Chondrocyte (in vitro differentiated cells): Measurements from ENCODE around the gene ADAMTS15. TPM values are rescaled to one million over a fixed set of nuclear protein-coding genes. Genes with fewer than 3 reads are reported as not detected.
A peak's percentile ranks its signal among the peaks of the same experiment; 100 is the strongest.

ENCODE experiments used
- DNase-seq: peaks from one replicate; pipeline ENCODE4 v3.0.0; 2021; ENCODE audit warnings: mixed read lengths, low spot score
- H3K27ac Mint-ChIP-seq: one replicate; pipeline ENCODE4 v1.8.0; 2021; ENCODE audit warnings: mild to moderate bottlenecking, moderate library complexity, mixed read lengths; ENCODE audit not compliant: unreplicated experiment
- H3K27me3 Mint-ChIP-seq: 2 replicates; pipeline ENCODE4 v1.8.0; 2021; ENCODE audit warnings: low read depth, mixed read lengths
- H3K36me3 Mint-ChIP-seq: 2 replicates; pipeline ENCODE4 v1.8.0; 2021; ENCODE audit warnings: low read depth, mixed read lengths
- H3K4me1 Mint-ChIP-seq: 2 replicates; pipeline ENCODE4 v1.8.0; 2021; ENCODE audit warnings: low read depth, mild to moderate bottlenecking, mixed read lengths
- H3K4me3 Mint-ChIP-seq: one replicate; pipeline ENCODE4 v1.8.0; 2021; ENCODE audit warnings: mild to moderate bottlenecking, moderate library complexity, mixed read lengths; ENCODE audit not compliant: unreplicated experiment
- H3K9me3 Mint-ChIP-seq: 2 replicates; pipeline ENCODE4 v1.8.0; 2021; ENCODE audit warnings: low read depth, mixed read lengths
- CTCF ChIP-seq: fragments of 200-600 bp; sonication (generic); IDR thresholded peaks from 2 replicates; pipeline ENCODE4 v1.5.0; 2021; ENCODE audit warnings: antibody characterized with exemption, mild to moderate bottlenecking, moderate library complexity
- total RNA-seq: library from RNA; stranded (reverse); gene quantifications from 3 replicates; pipeline ENCODE4 v1.2.1, GENCODE V29; 2021

ADAMTS15 gene
- total RNA-seq, 1 donor from 2014 or later: 140 TPM

- no peak for DNase-seq
- peaks cover 2% of the 10 kb centered on the region for H3K36me3 Mint-ChIP-seq
Observed at GRCh38 chr11:130431801-130432200, 16.6 kb upstream of the ADAMTS15 start.

GRCh38 chr11:130433357-130433756 is 15.1 kb upstream of the ADAMTS15 start:
- no peak overlapping the region for H3K4me3 Mint-ChIP-seq
- no peak for TF ChIP-seq CTCF
- peaks cover 25% of the 10 kb centered on the region for H3K27me3 Mint-ChIP-seq
- H3K9me3 Mint-ChIP-seq: no peaks in the 10 kb centered on the region
- peaks cover 18% of the 10 kb centered on the region for H3K4me1 Mint-ChIP-seq
- no peak for DNase-seq
- H3K36me3 Mint-ChIP-seq: no peaks in the 10 kb centered on the region
- no peak overlapping the region for H3K27ac Mint-ChIP-seq

More at GRCh38 chr11:130431801-130432200, 16.6 kb upstream of the ADAMTS15 start:
- no peak overlapping the region for H3K4me3 Mint-ChIP-seq
- no peak for TF ChIP-seq CTCF
- peaks cover 23% of the 10 kb centered on the region for H3K4me1 Mint-ChIP-seq
- H3K27ac Mint-ChIP-seq: no peak overlapping the region
- no peaks in the 10 kb centered on the region for H3K9me3 Mint-ChIP-seq
- H3K27me3 Mint-ChIP-seq: peaks cover 32% of the 10 kb centered on the region

- peak; percentile 86 for TF ChIP-seq CTCF
- H3K4me3 Mint-ChIP-seq: no peak overlapping the region
- peaks cover 13% of the 10 kb centered on the region for H3K27me3 Mint-ChIP-seq
- H3K4me1 Mint-ChIP-seq: peaks cover 9% of the 10 kb centered on the region
- DNase-seq: no peak
- no peak overlapping the region for H3K27ac Mint-ChIP-seq
- no peaks in the 10 kb centered on the region for H3K36me3 Mint-ChIP-seq
- H3K9me3 Mint-ChIP-seq: no peaks in the 10 kb centered on the region
Observed at GRCh38 chr11:130434521-130435223, 13.8 kb upstream of the ADAMTS15 start.

- H3K27ac Mint-ChIP-seq: no peak overlapping the region
- peaks cover 4% of the 10 kb centered on the region for H3K27me3 Mint-ChIP-seq
- no peak for TF ChIP-seq CTCF
- peaks cover 9% of the 10 kb centered on the region for H3K4me1 Mint-ChIP-seq
- peaks cover under 1% of the 10 kb centered on the region for H3K9me3 Mint-ChIP-seq
- no peaks in the 10 kb centered on the region for H3K36me3 Mint-ChIP-seq
- H3K4me3 Mint-ChIP-seq: no peak overlapping the region
- no peak for DNase-seq
Observed at GRCh38 chr11:130435671-130436070, 12.8 kb upstream of the ADAMTS15 start.

- H3K4me1 Mint-ChIP-seq: peaks cover 9% of the 10 kb centered on the region
- no peak for TF ChIP-seq CTCF
- DNase-seq: no peak
- peak overlapping the region; percentile 30 for H3K27ac Mint-ChIP-seq
- no peaks in the 10 kb centered on the region for H3K36me3 Mint-ChIP-seq
- H3K27me3 Mint-ChIP-seq: peaks cover 1% of the 10 kb centered on the region
- H3K4me3 Mint-ChIP-seq: no peak overlapping the region
- H3K9me3 Mint-ChIP-seq: peaks cover 4% of the 10 kb centered on the region
Observed at GRCh38 chr11:130436171-130436570, 12.3 kb upstream of the ADAMTS15 start.
